ENCODE results near the gene VPS13A.
"Not testable (repeated sequence)": the region's sequence is repeated elsewhere in the genome, so short reads cannot be mapped to it uniquely, and the experiment has no call there.

VPS13A gene

DNA sequence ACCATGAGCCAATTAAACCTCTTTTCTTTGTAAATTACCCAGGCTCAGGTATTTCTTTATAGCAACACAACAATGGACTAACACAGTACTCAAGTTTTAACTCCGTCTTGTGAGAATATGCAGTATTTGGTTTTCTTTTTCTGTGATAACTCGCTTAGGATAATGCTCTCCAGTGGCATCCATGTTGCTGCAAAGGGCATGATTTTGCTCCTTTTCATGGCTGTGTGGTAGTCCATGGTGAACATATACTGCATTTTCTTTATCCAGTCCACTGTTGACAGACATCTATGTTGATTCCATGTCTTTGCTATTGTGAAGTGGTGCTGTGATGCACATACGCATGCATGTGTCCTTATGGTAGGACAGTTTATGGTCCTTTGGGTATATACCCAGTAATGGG lies 10.9 kb downstream of the VPS13A start:
- no peak for DNase-seq (ENCODE audit: low spot score)

DNA sequence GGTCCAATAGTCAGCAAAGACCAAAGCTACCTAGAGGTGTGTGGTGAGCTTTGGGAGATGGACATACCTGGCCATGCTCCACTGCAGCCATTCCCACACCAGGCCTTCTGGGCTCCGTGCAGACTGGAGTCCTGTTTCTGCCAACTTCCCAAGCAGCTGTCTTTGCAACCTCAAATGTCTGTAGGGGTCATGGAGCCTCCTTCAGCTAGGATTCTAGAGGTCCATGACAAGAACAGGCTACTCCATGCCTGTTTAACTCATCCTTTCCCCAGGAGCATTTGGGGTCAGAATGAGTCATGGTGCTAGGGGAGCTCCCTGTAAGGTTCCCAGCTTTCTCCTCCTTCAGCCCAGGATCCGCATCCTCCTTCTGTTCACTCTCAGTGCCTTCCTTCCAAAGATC lies 17.1 kb downstream of the VPS13A start:
- no peak for DNase-seq (ENCODE audit: low spot score)

GRCh38 chr9:77210116-77210515 lies 32.8 kb downstream of the VPS13A start:
- DNase-seq (ENCODE audit: low spot score), result no peak

DNA sequence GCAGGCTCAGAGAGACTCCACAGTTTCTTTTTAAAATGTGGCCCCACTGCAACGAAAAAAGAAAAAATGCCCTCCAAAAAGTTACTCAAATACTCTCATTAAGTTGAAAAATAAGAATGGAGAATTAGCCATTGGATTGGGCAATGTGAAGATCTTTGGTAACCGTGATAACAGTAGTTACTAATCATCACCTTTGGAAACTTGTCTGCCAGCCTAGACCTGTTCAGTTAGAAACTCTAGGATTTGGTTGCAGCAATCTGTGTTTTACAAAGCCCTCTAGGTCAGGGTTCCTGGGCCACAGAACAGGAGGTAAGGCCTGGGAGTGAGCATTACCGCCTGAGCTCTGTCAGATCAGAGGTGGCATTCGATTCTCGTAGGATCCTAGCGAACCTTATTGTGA lies 34.2 kb downstream of the VPS13A start:
- no peak for DNase-seq (ENCODE audit: low spot score)

- DNase-seq (ENCODE audit: low spot score), result no peak
Measured at GRCh38 chr9:77212801-77213200, 35.5 kb downstream of the VPS13A start.

DNA sequence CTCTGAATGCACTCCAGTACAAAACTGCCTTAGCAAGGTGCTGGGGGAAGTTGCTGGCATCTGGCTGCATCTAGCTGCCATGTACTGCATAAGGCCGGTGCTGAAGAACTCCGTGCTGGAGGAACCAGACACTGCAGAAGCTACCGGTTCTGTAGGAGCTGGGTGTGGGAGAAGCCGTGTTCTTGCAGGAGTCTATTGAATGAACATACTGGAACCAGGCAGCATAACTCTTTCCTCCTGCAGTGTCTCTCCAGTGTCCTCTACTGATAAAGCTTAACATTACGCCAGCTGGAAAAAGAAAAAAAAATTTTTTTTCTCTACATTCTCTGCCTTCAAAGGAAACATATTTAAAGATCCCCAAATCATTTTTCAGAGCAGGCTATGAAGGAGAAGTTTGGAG lies 38.5 kb downstream of the VPS13A start:
- DNase-seq (ENCODE audit: low spot score), result no peak

DNA sequence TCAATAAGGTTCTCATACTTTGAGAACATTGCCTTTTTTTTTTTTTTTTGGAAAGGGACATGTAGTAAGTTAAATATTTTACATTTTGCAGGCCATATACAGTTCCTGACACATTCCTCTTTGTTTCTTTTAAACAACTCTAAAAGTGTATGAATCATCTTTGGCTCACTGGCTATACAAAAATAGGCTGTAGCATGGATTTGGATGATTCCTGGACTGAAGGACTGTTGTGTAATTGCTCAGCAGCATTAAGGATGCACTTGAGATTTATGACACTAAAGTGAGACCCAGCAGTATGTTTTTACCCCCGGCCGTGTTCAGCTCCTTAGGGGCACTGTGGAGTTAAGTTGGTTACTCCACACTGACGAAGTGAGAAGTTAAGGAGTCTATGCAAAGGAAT lies 41.3 kb downstream of the VPS13A start:
- DNase-seq (ENCODE audit: low spot score), result no peak

- DNase-seq (ENCODE audit: low spot score), result no peak
Measured at GRCh38 chr9:77221431-77221830, 44.1 kb downstream of the VPS13A start.

DNA sequence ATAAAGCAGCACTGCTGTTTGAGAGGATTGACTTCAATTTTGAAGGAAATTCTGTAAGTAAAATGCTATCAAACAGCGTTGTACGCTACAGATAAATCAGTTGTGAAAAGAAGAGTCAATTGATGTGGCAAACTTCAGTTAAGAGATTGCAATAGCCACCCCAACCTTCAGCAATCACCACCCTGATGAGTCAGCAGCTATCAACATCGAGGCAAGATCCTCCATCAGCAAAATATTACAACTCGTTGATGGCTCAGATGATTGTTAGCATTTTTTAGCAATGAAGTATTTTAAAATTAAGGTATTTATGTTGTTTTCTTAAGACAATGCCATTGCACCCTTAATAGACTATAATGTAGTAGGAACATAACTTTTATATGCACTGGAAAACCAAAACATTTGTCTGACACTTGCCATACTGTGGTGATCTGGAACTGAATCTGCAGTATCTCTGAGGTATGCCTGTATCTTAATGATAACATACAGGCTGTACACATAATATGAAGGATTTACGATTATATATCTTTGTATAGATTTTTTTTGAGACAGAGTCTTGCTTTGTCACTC lies 47.5 kb downstream of the VPS13A start:
- DNase-seq (ENCODE audit: low spot score), result peak; percentile 7

DNA sequence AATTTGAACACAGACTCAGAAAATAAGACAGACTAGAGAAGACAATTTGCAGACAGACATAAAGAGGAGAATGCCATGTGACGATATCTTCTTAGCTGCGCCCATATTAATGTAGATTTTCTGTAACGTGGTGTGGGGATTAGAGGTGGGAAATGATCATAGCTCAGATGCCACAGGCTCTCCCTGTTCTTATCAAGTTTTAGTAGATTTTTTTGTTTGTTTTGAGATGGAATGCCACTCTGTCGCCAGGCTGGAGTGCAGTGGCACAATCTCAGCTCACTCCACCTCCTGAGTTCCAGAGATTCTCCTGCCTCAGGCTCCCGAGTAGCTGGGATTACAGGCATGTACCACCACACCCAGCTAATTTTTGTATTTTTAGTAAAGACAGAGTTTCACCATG lies 59.4 kb downstream of the VPS13A start:
- DNase-seq (ENCODE audit: low spot score), result no peak

DNA sequence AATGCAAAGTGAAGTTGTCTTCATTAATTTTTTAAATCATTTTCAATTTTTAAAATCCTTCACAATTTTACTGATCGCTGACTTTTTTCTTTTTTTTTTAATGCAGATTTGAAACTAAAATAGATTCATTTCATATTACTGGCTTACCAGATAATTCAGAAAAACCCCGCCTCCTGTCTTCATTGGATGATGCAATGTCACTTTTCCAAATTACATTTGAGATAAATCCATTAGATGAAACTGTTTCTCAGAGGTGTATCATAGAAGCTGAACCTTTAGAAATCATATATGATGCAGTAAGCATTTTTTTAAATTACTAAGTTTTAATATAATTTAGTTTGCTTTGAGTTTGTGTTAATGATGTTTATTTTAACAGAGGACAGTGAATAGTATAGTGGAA lies 60.6 kb downstream of the VPS13A start:
- no peak for DNase-seq (ENCODE audit: low spot score)

- no peak for DNase-seq (ENCODE audit: low spot score)
Measured at GRCh38 chr9:77251050-77251449, 73.7 kb downstream of the VPS13A start.

DNA sequence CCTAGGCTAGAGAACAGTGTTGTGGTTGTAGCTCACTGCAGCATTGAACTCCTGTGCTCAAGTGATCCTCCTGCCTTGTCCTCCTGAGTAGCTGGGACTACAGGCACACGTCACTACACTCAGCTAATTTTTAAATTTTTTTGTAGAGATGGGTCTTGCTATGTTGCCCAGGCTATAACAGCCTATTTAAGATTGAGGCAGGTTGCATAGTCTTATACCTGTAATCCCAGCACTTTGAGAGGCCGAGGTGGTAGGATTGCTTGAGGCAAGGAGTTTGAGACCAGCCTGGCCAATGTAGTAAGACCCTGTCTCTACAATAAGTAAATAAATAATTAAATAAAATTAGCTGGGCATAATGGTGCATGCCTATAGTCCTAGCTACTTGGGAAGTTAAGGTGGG lies 79.9 kb downstream of the VPS13A start:
- DNase-seq (ENCODE audit: low spot score), result no peak

DNA sequence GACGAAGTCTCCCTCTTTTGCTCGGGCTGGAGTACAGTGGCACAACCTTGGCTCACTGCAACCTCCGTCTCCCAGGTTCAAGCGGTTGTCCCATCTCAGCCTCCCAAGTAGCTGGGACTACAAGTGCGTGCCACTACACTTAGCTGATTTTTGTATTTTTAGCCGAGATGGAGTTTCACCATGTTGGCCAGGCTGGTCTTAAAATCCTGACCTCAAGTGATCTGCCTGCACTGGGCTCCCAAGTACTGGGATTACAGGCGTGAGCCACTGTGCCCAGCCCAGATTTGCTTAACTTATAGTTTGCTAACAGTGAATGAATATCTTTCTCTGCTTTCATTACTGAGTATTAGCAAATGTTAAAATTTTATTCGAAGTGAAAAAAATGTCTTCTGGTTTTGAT lies 84.3 kb downstream of the VPS13A start:
- DNase-seq (ENCODE audit: low spot score), result no peak

GRCh38 chr9:77267762-77268161 lies 90.4 kb downstream of the VPS13A start:
- not testable (repeated sequence) for DNase-seq (ENCODE audit: low spot score)

DNA sequence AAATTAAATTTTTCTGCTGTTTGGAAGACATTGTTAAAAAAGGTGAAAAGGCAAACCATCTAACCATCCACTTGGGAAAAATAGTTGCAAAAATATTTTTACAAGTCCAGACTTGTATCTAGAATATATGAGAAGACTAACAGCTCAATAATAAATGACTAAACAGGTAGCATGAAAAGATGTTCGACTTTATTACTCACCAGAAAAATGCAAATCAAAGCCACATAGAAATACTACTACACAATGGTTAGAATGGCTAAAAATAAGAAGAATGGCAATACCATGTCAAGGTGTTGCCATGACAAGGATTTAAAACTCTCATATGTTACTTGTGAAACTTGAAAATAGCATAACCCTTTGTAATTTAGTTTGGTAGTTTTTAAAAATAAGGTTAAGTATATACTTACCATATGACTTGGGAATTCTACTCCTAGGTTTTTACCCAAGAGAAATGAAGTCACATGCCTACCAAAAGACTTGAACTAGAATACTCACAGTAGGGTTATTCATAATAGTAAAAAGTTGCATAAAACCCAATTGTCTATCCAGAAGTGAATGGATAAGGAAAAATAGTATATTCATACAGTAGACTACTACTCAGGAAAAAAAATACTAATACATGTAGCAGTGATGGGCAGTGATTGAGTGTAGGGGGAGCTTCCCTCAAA lies 93.8 kb downstream of the VPS13A start:
- DNase-seq (ENCODE audit: low spot score), result no peak

DNA sequence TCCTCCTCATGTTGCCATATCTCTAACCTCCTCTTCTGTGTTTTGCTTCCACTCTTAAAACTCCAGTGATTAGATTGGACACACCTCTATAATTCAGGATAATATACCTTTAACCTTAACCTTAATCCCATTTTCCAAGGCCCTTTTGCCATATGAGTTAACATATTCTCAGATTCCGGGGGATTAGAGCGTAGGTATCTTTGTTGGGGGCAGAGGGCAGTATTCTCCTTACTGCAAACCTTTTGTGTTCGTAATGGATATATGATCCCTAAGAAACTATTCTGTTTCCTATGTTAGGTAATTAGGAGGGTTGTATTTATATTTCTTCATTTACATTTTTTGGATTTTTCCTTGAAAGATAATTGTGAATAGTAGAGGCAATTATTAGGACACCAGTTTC lies 99.5 kb downstream of the VPS13A start:
- no peak for DNase-seq (ENCODE audit: low spot score)

DNA sequence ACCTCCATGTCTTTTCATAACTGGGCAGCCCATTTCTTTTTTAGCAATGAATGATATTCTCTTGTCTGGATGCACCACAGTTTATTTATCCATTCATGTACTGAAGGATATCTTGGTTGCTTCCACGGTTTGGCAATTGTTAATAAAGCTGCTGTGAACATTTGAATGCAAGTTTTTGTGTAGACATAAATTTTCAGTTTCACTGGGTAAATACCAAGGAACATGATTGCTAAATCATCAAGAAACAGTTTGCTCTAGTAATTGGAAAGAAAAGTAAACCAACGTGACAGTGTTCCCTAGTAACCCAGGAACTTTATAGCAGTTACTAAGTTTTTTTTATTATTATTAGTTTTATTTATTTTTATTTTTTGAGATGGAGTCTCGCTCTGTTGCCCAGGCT lies 100.4 kb downstream of the VPS13A start:
- DNase-seq (ENCODE audit: low spot score), result no peak

- DNase-seq (ENCODE audit: low spot score), result no peak
Measured at GRCh38 chr9:77283991-77284390, 106.7 kb downstream of the VPS13A start.

GRCh38 chr9:77284616-77285015 lies 107.3 kb downstream of the VPS13A start:
- DNase-seq (ENCODE audit: low spot score), result no peak

GRCh38 chr9:77290373-77290772 lies 113.0 kb downstream of the VPS13A start:
- DNase-seq (ENCODE audit: low spot score), result no peak

DNA sequence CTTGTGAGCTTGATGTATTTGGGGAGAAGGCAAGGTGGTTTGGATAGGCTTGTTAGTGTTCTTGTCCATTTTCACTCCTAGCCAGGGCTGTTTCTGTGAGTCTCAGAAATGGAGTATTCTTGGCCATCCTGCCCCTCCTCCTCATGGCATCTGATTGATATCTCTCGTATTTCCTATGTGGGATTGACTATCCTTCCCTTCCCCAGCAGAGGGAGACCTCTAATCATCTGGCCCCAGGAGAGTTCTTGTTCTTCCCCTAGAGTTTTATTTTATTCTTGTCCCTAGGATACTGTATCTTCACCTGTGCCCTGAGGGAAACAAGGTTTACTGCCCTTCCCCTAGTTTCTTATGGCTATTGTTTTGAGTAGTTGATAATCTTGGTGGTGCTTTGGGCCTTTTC lies 114.4 kb downstream of the VPS13A start:
- no peak for DNase-seq (ENCODE audit: low spot score)

DNA sequence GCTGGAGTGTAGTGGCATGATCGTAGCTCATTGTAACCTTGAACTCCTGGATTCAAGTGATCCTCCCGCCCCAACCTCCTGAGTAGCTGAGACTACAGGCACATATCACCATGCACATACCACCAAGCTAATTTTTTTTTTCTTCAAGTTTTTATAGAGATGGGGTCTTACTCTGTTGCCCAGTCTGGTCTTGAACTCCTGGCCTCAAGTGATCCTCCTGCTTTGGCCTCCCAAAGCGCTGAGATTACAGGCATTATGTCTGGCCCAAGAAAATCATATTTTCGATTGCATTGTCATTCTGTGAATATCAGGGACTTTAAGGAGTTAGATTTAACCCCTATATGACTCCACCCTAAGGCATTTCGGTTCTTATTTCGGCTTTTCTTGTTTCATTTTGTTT lies 116.6 kb downstream of the VPS13A start:
- no peak for DNase-seq (ENCODE audit: low spot score)

DNA sequence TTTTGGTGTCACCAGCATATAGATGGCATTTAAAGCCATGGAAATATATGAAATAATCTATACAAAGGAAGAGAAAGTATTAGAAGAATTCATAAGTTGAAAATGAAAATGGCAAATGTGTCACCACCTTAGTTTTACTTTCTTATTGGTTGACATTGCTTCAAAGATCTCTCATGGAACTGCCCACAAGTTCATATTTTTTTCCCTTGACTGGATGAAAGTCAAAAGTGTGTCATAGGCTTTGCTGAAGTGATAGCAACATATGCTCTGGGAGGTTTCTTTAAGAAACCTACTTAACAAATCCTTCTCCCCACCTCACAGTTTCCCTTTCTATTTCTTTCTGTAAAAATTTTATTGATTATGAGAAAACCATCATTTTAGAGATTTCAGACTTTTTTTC lies 127.2 kb downstream of the VPS13A start:
- no peak for DNase-seq (ENCODE audit: low spot score)

Data from CD4-positive, alpha-beta T cell treated with Interleukin-2 at 100 ng/mL for 4 hours (primary cell).